ENCODE results near the gene OR6A2. TPM values are rescaled to one million over a fixed set of nuclear protein-coding genes. Genes with fewer than 3 reads are reported as not detected.

OR6A2 gene
- total RNA-seq, 1 donor from 2014 or later, result under 0.01 TPM

DNA sequence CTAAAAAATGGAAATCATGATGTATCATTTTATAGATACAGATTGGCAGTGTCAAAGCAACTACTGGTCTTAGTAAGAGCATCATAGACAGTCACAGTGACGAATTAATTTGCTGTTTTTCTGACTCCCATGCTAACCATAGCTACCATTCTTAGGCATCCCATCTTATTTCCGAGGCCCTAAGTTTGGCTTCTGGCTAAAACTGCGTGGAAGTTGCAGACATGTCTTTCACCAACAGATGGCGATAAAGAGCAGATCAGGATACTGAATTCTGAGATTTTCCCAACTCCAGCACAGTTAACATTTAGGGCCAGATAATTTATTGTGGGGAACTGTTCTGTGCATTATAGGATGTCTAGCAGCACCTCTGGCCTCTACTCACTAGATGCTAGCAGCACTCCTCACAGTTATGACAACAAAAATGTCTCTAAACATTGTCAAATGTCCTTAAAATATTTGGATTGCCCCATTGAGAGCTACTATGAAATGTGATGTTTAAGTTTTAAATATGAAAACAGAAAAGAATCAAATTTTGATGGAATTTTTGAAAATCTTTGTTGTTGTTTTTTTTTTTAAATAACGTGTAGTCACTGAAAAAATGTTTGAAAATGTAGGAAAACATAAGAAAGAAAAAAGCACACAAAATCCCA, 44.1 kb downstream of the OR6A2 start:
- FAIRE-seq (no peak), DNase-seq (ENCODE audit: low read depth) (peak; percentile 43)
- TF ChIP-seq, protein P1, sequence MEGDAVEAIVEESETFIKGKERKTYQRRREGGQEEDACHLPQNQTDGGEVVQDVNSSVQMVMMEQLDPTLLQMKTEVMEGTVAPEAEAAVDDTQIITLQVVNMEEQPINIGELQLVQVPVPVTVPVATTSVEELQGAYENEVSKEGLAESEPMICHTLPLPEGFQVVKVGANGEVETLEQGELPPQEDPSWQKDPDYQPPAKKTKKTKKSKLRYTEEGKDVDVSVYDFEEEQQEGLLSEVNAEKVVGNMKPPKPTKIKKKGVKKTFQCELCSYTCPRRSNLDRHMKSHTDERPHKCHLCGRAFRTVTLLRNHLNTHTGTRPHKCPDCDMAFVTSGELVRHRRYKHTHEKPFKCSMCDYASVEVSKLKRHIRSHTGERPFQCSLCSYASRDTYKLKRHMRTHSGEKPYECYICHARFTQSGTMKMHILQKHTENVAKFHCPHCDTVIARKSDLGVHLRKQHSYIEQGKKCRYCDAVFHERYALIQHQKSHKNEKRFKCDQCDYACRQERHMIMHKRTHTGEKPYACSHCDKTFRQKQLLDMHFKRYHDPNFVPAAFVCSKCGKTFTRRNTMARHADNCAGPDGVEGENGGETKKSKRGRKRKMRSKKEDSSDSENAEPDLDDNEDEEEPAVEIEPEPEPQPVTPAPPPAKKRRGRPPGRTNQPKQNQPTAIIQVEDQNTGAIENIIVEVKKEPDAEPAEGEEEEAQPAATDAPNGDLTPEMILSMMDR (IDR thresholded peaks at IDR 0.05; ENCODE audit: insufficient read depth, low read length, severe bottlenecking), result peak; percentile 73
- no peaks in the 10 kb centered on the region for H3K27me3 ChIP-seq (ENCODE audit: control insufficient read depth, insufficient read depth, low read length)
- no peaks in the 10 kb centered on the region for H3K36me3 ChIP-seq (ENCODE audit: control insufficient read depth, insufficient read depth, low read length)
- H3K4me3 ChIP-seq (ENCODE audit: low read depth, low read length), result no peak overlapping the region

DNA sequence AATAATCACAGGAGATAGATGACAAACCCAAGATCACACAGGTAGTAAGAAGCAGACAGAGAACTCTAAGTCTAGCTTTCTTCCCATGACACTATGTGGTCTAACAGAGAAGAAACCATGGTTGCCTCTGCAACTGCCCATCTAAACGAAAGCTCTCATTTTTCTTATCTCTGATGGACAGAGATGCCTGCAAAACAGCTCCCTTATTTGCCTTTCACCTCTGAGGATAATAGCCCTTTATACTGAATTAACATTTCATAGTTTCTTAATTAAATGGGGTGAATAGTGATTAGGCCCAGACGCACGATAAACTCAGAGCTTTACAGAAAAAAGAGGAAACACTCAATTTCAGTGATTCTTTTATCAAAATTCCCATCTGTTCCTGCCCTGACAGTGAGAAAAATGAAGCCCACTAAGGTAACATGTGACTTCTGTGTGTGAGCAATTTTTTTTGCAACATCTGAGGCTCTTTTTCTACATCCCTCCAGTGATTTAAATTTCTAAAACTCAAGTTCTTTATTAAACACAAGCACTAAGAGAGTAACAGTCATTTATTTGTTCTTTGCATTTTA, 52.3 kb downstream of the OR6A2 start:
- no peak for DNase-seq (ENCODE audit: low read depth)
- no peak for FAIRE-seq
- TF ChIP-seq, protein P1 (IDR thresholded peaks at IDR 0.05; ENCODE audit: insufficient read depth, low read length, severe bottlenecking), result no peak
- Histone ChIP-seq H3K36me3 (ENCODE audit: control insufficient read depth, insufficient read depth, low read length) (no peaks in the 10 kb centered on the region), H3K27me3 (ENCODE audit: control insufficient read depth, insufficient read depth, low read length) (no peaks in the 10 kb centered on the region), H3K4me3 (ENCODE audit: low read depth, low read length) (no peak overlapping the region)

DNA sequence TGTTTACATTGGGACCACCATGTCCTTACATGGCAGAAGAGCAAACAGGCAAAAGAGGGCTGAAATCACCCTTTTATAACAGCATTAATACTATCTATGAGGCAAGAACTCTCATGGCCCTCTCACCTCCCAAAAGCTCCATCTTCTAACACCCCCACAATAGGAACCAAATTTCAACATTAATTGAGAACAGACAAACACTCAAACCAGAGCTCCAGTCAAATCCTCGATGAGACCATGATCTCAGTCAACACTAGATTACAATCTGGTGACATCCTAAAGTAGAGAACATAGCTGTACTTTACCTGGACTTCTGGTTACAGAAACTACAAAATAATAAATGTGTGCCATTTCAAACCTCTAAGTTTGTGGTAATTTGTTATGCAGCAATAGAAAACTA, 52.9 kb downstream of the OR6A2 start:
- Histone ChIP-seq H3K36me3 (ENCODE audit: control insufficient read depth, insufficient read depth, low read length) (no peaks in the 10 kb centered on the region), H3K27me3 (ENCODE audit: control insufficient read depth, insufficient read depth, low read length) (no peaks in the 10 kb centered on the region), H3K4me3 (ENCODE audit: low read depth, low read length) (no peak overlapping the region)
- TF ChIP-seq, protein P1 (IDR thresholded peaks at IDR 0.05; ENCODE audit: insufficient read depth, low read length, severe bottlenecking), result no peak
- no peak for DNase-seq (ENCODE audit: low read depth)
- no peak for FAIRE-seq

DNA sequence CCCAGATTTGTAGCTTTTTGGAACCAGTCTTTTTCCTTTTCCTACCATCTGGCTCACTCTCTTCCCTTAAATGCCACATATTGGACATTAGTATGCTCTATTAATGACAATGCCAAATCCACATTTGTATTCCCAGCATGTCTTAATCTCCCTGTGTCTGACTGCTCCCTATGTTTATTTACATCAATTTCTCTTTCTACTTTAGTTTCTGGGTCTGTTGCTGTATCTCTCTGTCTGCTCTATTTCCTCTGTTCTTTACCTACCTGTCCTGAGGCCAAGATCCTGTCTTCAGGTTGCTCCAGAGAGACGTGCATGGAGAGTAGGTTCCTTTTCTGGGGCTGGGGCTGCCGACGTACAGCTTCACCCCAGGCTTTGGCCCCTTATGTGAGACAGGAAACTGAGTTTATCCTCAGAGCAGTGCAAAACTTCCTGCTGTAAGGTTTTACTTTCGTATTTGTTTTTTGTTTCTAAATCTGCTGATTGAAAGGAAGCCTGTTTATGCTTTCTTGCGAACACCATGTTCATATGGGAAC, 53.3 kb downstream of the OR6A2 start:
- Histone ChIP-seq H3K27me3 (ENCODE audit: control insufficient read depth, insufficient read depth, low read length) (no peaks in the 10 kb centered on the region), H3K4me3 (ENCODE audit: low read depth, low read length) (no peak overlapping the region), H3K36me3 (ENCODE audit: control insufficient read depth, insufficient read depth, low read length) (no peaks in the 10 kb centered on the region)
- no peak for FAIRE-seq
- DNase-seq (ENCODE audit: low read depth), result no peak
- TF ChIP-seq, protein P1 (IDR thresholded peaks at IDR 0.05; ENCODE audit: insufficient read depth, low read length, severe bottlenecking), result no peak

DNA sequence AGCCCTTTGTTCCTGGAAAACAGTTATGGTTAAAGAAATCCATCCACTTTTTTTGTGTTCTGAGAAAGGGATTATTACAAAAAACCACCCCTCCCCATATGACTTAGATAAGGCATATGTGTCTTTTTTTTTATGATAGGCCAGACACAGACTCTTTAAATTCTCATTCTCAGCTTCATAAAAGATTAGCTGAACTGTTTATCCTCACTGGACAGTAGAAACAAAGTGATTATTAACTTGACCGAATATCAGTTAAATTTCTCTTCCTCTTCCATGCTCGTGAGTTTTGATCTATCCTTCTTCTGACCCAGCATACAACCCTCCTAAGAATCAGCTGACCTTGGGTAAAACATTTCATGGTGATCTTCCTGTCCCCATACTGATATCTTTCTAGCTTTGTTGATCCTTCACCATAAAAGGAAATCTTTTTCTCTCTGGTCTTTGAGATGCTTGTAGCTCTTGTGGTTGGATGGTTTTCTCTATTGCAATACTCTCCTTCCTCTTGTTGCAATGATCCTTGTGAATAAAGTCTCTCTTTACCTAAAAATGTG, 53.9 kb downstream of the OR6A2 start:
- H3K4me3 ChIP-seq (ENCODE audit: low read depth, low read length), result no peak overlapping the region
- no peaks in the 10 kb centered on the region for H3K27me3 ChIP-seq (ENCODE audit: control insufficient read depth, insufficient read depth, low read length)
- H3K36me3 ChIP-seq (ENCODE audit: control insufficient read depth, insufficient read depth, low read length), result no peaks in the 10 kb centered on the region
- no peak for FAIRE-seq
- no peak for DNase-seq (ENCODE audit: low read depth)
- TF ChIP-seq, protein P1 (IDR thresholded peaks at IDR 0.05; ENCODE audit: insufficient read depth, low read length, severe bottlenecking), result no peak

All from bronchial epithelial cell (primary cell).